Thyroid gland (tissue), 4 donors: ENCODE results near the gene RGS11. TPM values are rescaled to one million over a fixed set of nuclear protein-coding genes. Genes with fewer than 3 reads are reported as not detected.
A peak's percentile ranks its signal among the peaks of the same experiment; 100 is the strongest.

Source experiments
- DNase-seq, 2 donors: peaks; one replicate each; pipeline ENCODE4 v3.0.0-alpha.2; 2019
- H3K27ac ChIP-seq, 3 donors: fragments of 200-600 bp; sonication (generic); 1 replicate in 2 of 3; 2 replicates in 1 of 3; pipeline ENCODE4 v1.5.1; 2016 to 2019; ENCODE audit warnings: mild to moderate bottlenecking in 1 of 3, moderate library complexity in 1 of 3
- H3K27me3 ChIP-seq: fragments of 200-600 bp; sonication (generic); one replicate; pipeline ENCODE4 v1.5.1; 2019
- H3K36me3 ChIP-seq, 2 donors: fragments of 200-600 bp; sonication (generic); one replicate each; pipeline ENCODE4 v1.5.1; 2016 to 2019
- H3K4me1 ChIP-seq, 2 donors: fragments of 200-600 bp; sonication (generic); one replicate each; pipeline ENCODE4 v1.5.1; 2017 to 2019
- H3K4me3 ChIP-seq, 3 donors: fragments of 200-600 bp; sonication (generic); replicated peaks in 1 of 3; 1 replicate in 2 of 3; 2 replicates in 1 of 3; pipeline ENCODE4 v1.5.1; 2016; ENCODE audit warnings: mild to moderate bottlenecking in 1 of 3
- H3K9me3 ChIP-seq: fragments of 200-600 bp; sonication (generic); one replicate; pipeline ENCODE4 v1.5.1; 2017
- POLR2A ChIP-seq, 2 donors: fragments of 450-650 bp; IDR thresholded peaks; one replicate each; pipeline ENCODE4 v1.6.1; 2017; ENCODE audit warnings: antibody characterized with exemption in 2 of 2, mild to moderate bottlenecking in 2 of 2, moderate library complexity in 1 of 2
- WGBS, 2 donors: methylation state at CpG; one replicate each; pipeline ENCODE4 v1.1.5; 2017; 5-methylcytosine and 5-hydroxymethylcytosine counted together
- intact Hi-C: fragments of 100-400 bp; cut with DNase I; formaldehyde crosslinking; loops from one replicate; pipeline ENCODE4 v1.15.1; 2023
- total RNA-seq, 4 donors: library from RNA; depleted of rRNA; stranded (reverse); fragments of >200 nt; gene quantifications; one replicate each; pipeline ENCODE4 v1.2.3, GENCODE V29; 2016
- TF ChIP-seq, protein P1 (sequence below), 6 experiments: fragments of 200-600 bp in 3 of 6; fragments of 450-650 bp in 3 of 6; sonication (generic) in 3 of 6; IDR thresholded peaks; one replicate each; pipeline ENCODE4 v1.5.1; 2016 to 2019; ENCODE audit warnings: antibody characterized with exemption in 6 of 6, mild to moderate bottlenecking in 2 of 6, inconsistent platforms in 1 of 6, moderate library complexity in 1 of 6

RGS11 gene
- total RNA-seq, 4 donors from 2014 or later, result 0.73 to 5.9 (median 3.0) TPM

GRCh38 chr16:247027-247426, 28.7 kb downstream of the RGS11 start:
- WGBS, 2 donors, result 95% methylated on average over 12 of the region's 12 CpGs

GRCh38 chr16:245105-245504, 30.6 kb downstream of the RGS11 start:
- 91 to 94% methylated on average over 9 of the region's 9 CpGs for WGBS, 2 donors
- Histone ChIP-seq H3K4me1 (peaks cover 5 to 12% of the 10 kb centered on the region in 2 donors), H3K27ac (no peak overlapping the region), H3K27me3 (no peaks in the 10 kb centered on the region), H3K36me3 (peaks cover 0 to 6% of the 10 kb centered on the region in 2 donors), H3K4me3 (no peak overlapping the region), H3K9me3 (no peaks in the 10 kb centered on the region)
- no peak for DNase-seq
- TF ChIP-seq, protein P1, sequence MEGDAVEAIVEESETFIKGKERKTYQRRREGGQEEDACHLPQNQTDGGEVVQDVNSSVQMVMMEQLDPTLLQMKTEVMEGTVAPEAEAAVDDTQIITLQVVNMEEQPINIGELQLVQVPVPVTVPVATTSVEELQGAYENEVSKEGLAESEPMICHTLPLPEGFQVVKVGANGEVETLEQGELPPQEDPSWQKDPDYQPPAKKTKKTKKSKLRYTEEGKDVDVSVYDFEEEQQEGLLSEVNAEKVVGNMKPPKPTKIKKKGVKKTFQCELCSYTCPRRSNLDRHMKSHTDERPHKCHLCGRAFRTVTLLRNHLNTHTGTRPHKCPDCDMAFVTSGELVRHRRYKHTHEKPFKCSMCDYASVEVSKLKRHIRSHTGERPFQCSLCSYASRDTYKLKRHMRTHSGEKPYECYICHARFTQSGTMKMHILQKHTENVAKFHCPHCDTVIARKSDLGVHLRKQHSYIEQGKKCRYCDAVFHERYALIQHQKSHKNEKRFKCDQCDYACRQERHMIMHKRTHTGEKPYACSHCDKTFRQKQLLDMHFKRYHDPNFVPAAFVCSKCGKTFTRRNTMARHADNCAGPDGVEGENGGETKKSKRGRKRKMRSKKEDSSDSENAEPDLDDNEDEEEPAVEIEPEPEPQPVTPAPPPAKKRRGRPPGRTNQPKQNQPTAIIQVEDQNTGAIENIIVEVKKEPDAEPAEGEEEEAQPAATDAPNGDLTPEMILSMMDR (IDR thresholded peaks at IDR 0.05), result no peak
- no peak for TF ChIP-seq POLR2A (IDR thresholded peaks at IDR 0.05)
- intact Hi-C loops, result no loop called here

More at GRCh38 chr16:247027-247426, 28.7 kb downstream of the RGS11 start:
- Histone ChIP-seq H3K9me3 (no peaks in the 10 kb centered on the region), H3K4me3 (no peak overlapping the region), H3K27ac (no peak overlapping the region), H3K4me1 (peaks cover 0 to 2% of the 10 kb centered on the region in 2 donors), H3K36me3 (peaks cover 7 to 13% of the 10 kb centered on the region in 2 donors), H3K27me3 (no peaks in the 10 kb centered on the region)
- no peak for TF ChIP-seq POLR2A (IDR thresholded peaks at IDR 0.05)
- TF ChIP-seq, protein P1 (IDR thresholded peaks at IDR 0.05), result no peak
- DNase-seq, result no peak
- intact Hi-C loops, result no loop called here

GRCh38 chr16:243348-243747, 32.4 kb downstream of the RGS11 start:
- H3K9me3 ChIP-seq, result no peaks in the 10 kb centered on the region
- no peak overlapping the region for H3K27ac ChIP-seq
- intact Hi-C loops, result no loop called here
- H3K4me1 ChIP-seq, result peaks cover 16 to 24% of the 10 kb centered on the region in 2 donors
- H3K27me3 ChIP-seq, result no peaks in the 10 kb centered on the region
- no peak overlapping the region for H3K4me3 ChIP-seq
- H3K36me3 ChIP-seq, result no peaks in the 10 kb centered on the region
- WGBS, 2 donors, result 86 to 91% methylated on average over 4 of the region's 4 CpGs
- DNase-seq, result no peak
- no peak for TF ChIP-seq POLR2A (IDR thresholded peaks at IDR 0.05)
- TF ChIP-seq, protein P1 (IDR thresholded peaks at IDR 0.05), result no peak

- no peak for DNase-seq
- WGBS, 2 donors, result 89 to 93% methylated on average over 10 of the region's 10 CpGs
- no peak overlapping the region for H3K4me3 ChIP-seq
- no peaks in the 10 kb centered on the region for H3K36me3 ChIP-seq
- no peaks in the 10 kb centered on the region for H3K27me3 ChIP-seq
- peaks cover 16 to 24% of the 10 kb centered on the region in 2 donors for H3K4me1 ChIP-seq
- TF ChIP-seq, protein P1 (IDR thresholded peaks at IDR 0.05), result no peak
- TF ChIP-seq POLR2A (IDR thresholded peaks at IDR 0.05), result no peak
- intact Hi-C loops, result no loop called here
- no peaks in the 10 kb centered on the region for H3K9me3 ChIP-seq
- H3K27ac ChIP-seq, result peak overlapping the region in 2 of 3 donors; percentile 15 to 50
Measured at GRCh38 chr16:242281-242680, 33.5 kb downstream of the RGS11 start.

DNA sequence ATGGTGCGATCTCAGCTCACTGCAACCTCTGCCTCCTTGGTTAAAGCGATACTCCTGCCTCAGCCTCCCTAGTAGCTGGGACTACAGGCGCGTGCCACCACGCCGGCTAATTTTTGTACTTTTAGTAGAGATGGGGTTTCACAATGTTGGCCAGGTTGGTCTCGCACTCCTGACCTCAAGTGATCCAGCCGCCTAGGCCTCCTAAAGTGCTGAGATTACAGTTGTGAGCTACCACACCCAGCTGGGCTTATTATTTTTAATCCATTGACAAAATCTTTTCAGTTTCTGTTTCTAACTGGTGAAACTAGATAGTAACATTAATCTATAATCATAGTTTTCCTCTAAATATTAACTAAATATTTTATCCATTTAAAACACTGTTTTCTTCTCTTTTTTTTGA, 35.2 kb downstream of the RGS11 start:
- intact Hi-C loops, result no loop called here
- Histone ChIP-seq H3K4me3 (no peak overlapping the region), H3K36me3 (no peaks in the 10 kb centered on the region), H3K9me3 (no peaks in the 10 kb centered on the region), H3K27me3 (no peaks in the 10 kb centered on the region), H3K4me1 (peaks cover 21 to 29% of the 10 kb centered on the region in 2 donors), H3K27ac (peak overlapping the region; percentile 43 to 74 (median 69))
- DNase-seq, result no peak
- 93 to 95% methylated on average over 8 of the region's 8 CpGs for WGBS, 2 donors
- no peak for TF ChIP-seq POLR2A (IDR thresholded peaks at IDR 0.05)
- TF ChIP-seq, protein P1 (IDR thresholded peaks at IDR 0.05), result no peak
